HEK293T (cell line): ENCODE data around the gene PCDHA9.

Source experiments
- ARNT ChIP-seq: fragments of 450-650 bp; IDR thresholded peaks from 2 replicates; pipeline ENCODE4 v1.6.1; 2017; ENCODE audit warnings: mild to moderate bottlenecking
- BHLHE40 ChIP-seq: fragments of 450-650 bp; IDR thresholded peaks from 2 replicates; pipeline ENCODE4 v1.6.1; 2016; ENCODE audit warnings: mild to moderate bottlenecking, moderate library complexity, borderline replicate concordance
- FOXA1 ChIP-seq: fragments of 450-650 bp; IDR thresholded peaks from 2 replicates; pipeline ENCODE4 v1.6.1; 2016; ENCODE audit warnings: mild to moderate bottlenecking
- FOXM1 ChIP-seq: fragments of 450-650 bp; IDR thresholded peaks from 2 replicates; pipeline ENCODE4 v1.6.1; 2017; ENCODE audit warnings: mild to moderate bottlenecking, borderline replicate concordance
- L3MBTL2 ChIP-seq: fragments of 450-650 bp; conservative IDR thresholded peaks from 2 replicates; pipeline ENCODE4 v1.6.1; 2016; ENCODE audit warnings: mild to moderate bottlenecking
- NFRKB ChIP-seq: fragments of 450-650 bp; IDR thresholded peaks from 2 replicates; pipeline ENCODE4 v1.6.1; 2016; ENCODE audit warnings: mild to moderate bottlenecking, moderate library complexity
- SP1 ChIP-seq: fragments of 450-650 bp; IDR thresholded peaks from 2 replicates; pipeline ENCODE4 v1.6.1; 2017
- SUZ12 ChIP-seq: fragments of 450-650 bp; IDR thresholded peaks from 2 replicates; pipeline ENCODE4 v1.6.1; 2016; ENCODE audit warnings: mild to moderate bottlenecking
- TARDBP ChIP-seq: fragments of 450-650 bp; IDR thresholded peaks from 2 replicates; pipeline ENCODE4 v1.6.1; 2016
- ZNF384 ChIP-seq: fragments of 450-650 bp; IDR thresholded peaks from 2 replicates; pipeline ENCODE4 v1.6.1; 2016

DNA sequence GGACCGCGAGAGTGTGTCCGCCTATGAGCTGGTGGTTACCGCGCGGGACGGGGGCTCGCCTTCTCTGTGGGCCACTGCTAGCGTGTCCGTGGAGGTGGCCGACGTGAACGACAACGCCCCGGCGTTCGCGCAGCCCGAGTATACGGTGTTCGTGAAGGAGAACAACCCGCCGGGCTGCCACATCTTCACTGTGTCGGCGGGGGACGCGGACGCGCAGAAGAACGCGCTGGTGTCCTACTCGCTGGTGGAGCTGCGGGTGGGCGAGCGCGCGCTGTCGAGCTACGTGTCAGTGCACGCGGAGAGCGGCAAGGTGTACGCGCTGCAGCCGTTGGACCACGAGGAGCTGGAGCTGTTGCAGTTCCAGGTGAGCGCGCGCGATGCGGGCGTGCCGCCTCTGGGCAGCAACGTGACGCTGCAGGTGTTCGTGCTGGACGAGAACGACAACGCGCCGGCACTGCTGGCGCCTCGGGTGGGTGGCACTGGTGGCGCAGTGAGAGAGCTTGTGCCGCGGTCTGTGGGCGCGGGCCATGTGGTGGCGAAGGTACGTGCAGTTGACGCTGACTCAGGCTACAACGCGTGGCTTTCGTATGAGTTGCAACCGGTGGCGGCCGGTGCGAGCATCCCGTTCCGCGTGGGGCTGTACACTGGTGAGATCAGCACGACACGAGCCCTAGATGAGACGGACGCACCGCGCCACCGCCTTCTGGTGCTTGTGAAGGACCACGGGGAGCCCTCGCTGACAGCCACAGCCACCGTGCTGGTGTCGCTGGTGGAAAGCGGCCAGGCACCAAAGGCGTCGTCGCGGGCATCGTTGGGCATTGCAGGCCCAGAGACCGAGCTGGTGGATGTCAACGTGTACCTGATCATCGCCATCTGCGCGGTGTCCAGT is 12.3 kb upstream of the PCDHA9 start:
- TF ChIP-seq FOXM1: no peak
- no peak for TF ChIP-seq SUZ12
- no peak for TF ChIP-seq BHLHE40
- TF ChIP-seq ARNT: no peak
- no peak for TF ChIP-seq FOXA1
- TF ChIP-seq SP1: no peak
- TF ChIP-seq TARDBP: no peak
- no peak for TF ChIP-seq NFRKB
- TF ChIP-seq L3MBTL2: no peak
- no peak for TF ChIP-seq ZNF384
